Keratinocyte (primary cell): ENCODE data around the gene GAB2.

Source experiments
- CTCF ChIP-seq, 3 experiments: IDR thresholded peaks in 1 of 3; conservative IDR thresholded peaks in 1 of 3; optimal IDR thresholded peaks in 1 of 3; 2 replicates in 2 of 3; 3 replicates in 1 of 3; pipeline versions ENCODE3 to v1.5.1; 2011; ENCODE audit warnings: low read length in 3 of 3, mild to moderate bottlenecking in 3 of 3, moderate library complexity in 2 of 3, control low read depth in 1 of 3, inconsistent platforms in 1 of 3; ENCODE audit not compliant: insufficient read depth in 2 of 3; ENCODE audit errors: extremely low read depth in 1 of 3
- EZH2 ChIP-seq: IDR thresholded peaks from one replicate; pipeline ENCODE4 v1.6.1; 2012; ENCODE audit warnings: inconsistent platforms, mild to moderate bottlenecking, low read length, moderate library complexity

- TF ChIP-seq CTCF (optimal IDR thresholded peaks at IDR 0.05 in 1 of 3, IDR thresholded peaks at IDR 0.05 in 1 of 3, conservative IDR thresholded peaks at IDR 0.05 in 1 of 3; ENCODE audit: extremely low read depth in 1 of 3, insufficient read depth in 2 of 3, low read length in 3 of 3) (no peak), EZH2 (no peak)
Measured at GRCh38 chr11:78223320-78223954, 194.2 kb downstream of the GAB2 start.
